Loucy (cell line): ENCODE measurements around the gene GPR146.

ENCODE experiments used
- H2AFZ ChIP-seq: fragments of 200-600 bp; sonication (generic); 2 replicates; pipeline ENCODE4 v1.6.0; 2016; ENCODE audit warnings: antibody characterized with exemption, mild to moderate bottlenecking, low read length, moderate library complexity
- H3F3A ChIP-seq: fragments of 200-600 bp; 2 replicates; pipeline ENCODE4 v1.6.0; 2016; ENCODE audit warnings: antibody characterized with exemption, low read depth, mild to moderate bottlenecking
- H3K27me3 ChIP-seq: fragments of 200-600 bp; sonication (generic); 2 replicates; pipeline ENCODE4 v1.6.1; 2014; ENCODE audit warnings: low read length, mild to moderate bottlenecking; ENCODE audit not compliant: insufficient read depth, poor library complexity, severe bottlenecking
- H3K36me3 ChIP-seq: fragments of 200-600 bp; sonication (generic); 2 replicates; pipeline ENCODE4 v1.6.1; 2016; ENCODE audit warnings: low read length; ENCODE audit not compliant: insufficient read depth
- H3K4me1 ChIP-seq: fragments of 200-600 bp; sonication (generic); 2 replicates; pipeline ENCODE4 v1.5.1; 2014; ENCODE audit warnings: low read length, mild to moderate bottlenecking; ENCODE audit not compliant: insufficient read depth, poor library complexity, severe bottlenecking
- H3K4me2 ChIP-seq: fragments of 200-600 bp; sonication (generic); 2 replicates; pipeline ENCODE4 v1.6.0; 2014; ENCODE audit warnings: antibody characterized with exemption, low read length, low read depth, mild to moderate bottlenecking; ENCODE audit not compliant: poor library complexity, severe bottlenecking
- H3K4me3 ChIP-seq: fragments of 200-600 bp; sonication (generic); 2 replicates; pipeline ENCODE4 v1.5.1; 2014; ENCODE audit warnings: low read length, mild to moderate bottlenecking, mixed read lengths; ENCODE audit not compliant: poor library complexity, severe bottlenecking
- H3K79me2 ChIP-seq: fragments of 200-600 bp; sonication (generic); 2 replicates; pipeline ENCODE4 v1.6.1; 2014; ENCODE audit warnings: low read length; ENCODE audit not compliant: insufficient read depth
- H3K9ac ChIP-seq: fragments of 200-600 bp; sonication (generic); 2 replicates; pipeline ENCODE4 v1.6.0; 2014; ENCODE audit warnings: mild to moderate bottlenecking, low read depth, low read length, moderate library complexity; ENCODE audit not compliant: poor library complexity, severe bottlenecking
- H3K9me2 ChIP-seq: fragments of 200-600 bp; sonication (generic); replicated peaks from 2 replicates; pipeline ENCODE4 v1.6.1; 2016; ENCODE audit warnings: low read depth, low read length, mixed read lengths
- H3K9me3 ChIP-seq: fragments of 200-600 bp; sonication (generic); 2 replicates; pipeline ENCODE4 v1.6.1; 2014; ENCODE audit warnings: mild to moderate bottlenecking, antibody characterized with exemption, low read length, low read depth; ENCODE audit not compliant: insufficient read depth
- H4K20me1 ChIP-seq: fragments of 200-600 bp; sonication (generic); 2 replicates; pipeline ENCODE4 v1.6.0; 2014; ENCODE audit warnings: antibody characterized with exemption, low read length, mild to moderate bottlenecking; ENCODE audit not compliant: insufficient read depth, poor library complexity, severe bottlenecking
- CTCF ChIP-seq: fragments of 200-600 bp; sonication (generic); conservative IDR thresholded peaks from 2 replicates; pipeline ENCODE4 v1.5.1; 2014; ENCODE audit warnings: mild to moderate bottlenecking, antibody characterized with exemption, low read length
- EZH2phosphoT487 ChIP-seq: fragments of 200-600 bp; IDR thresholded peaks from 2 replicates; pipeline ENCODE4 v1.6.1; 2018; ENCODE audit warnings: antibody characterized with exemption, mild to moderate bottlenecking, moderate library complexity, borderline replicate concordance

The GPR146 gene

GRCh38 chr7:1101563-1102431, 57.5 kb downstream of the GPR146 start:
- Histone ChIP-seq H2AFZ (no peak overlapping the region), H3K9me3 (no peaks in the 10 kb centered on the region), H4K20me1 (no peaks in the 10 kb centered on the region)

GRCh38 chr7:1103009-1103788, 58.9 kb downstream of the GPR146 start:
- no peak for TF ChIP-seq EZH2phosphoT487
- TF ChIP-seq CTCF, result no peak
- H2AFZ ChIP-seq, result no peak overlapping the region
- H3K9ac ChIP-seq, result no peak overlapping the region
- H3F3A ChIP-seq, result no peaks in the 10 kb centered on the region
- no peaks in the 10 kb centered on the region for H3K9me3 ChIP-seq
- H3K27me3 ChIP-seq, result no peaks in the 10 kb centered on the region
- no peaks in the 10 kb centered on the region for H3K36me3 ChIP-seq
- H3K4me1 ChIP-seq, result peaks cover 19% of the 10 kb centered on the region
- H3K4me3 ChIP-seq, result no peak overlapping the region
- H3K4me2 ChIP-seq, result no peak overlapping the region
- H3K79me2 ChIP-seq, result no peaks in the 10 kb centered on the region
- H3K9me2 ChIP-seq, result no peaks in the 10 kb centered on the region
- no peaks in the 10 kb centered on the region for H4K20me1 ChIP-seq

More at GRCh38 chr7:1101563-1102431, 57.5 kb downstream of the GPR146 start:
- no peaks in the 10 kb centered on the region for H3K79me2 ChIP-seq
- H3K4me2 ChIP-seq, result no peak overlapping the region
- no peak overlapping the region for H3K9ac ChIP-seq
- no peaks in the 10 kb centered on the region for H3F3A ChIP-seq
- H3K4me3 ChIP-seq, result no peak overlapping the region
- H3K27me3 ChIP-seq, result no peaks in the 10 kb centered on the region
- TF ChIP-seq CTCF (no peak), EZH2phosphoT487 (no peak)
- peaks cover 19% of the 10 kb centered on the region for H3K4me1 ChIP-seq
- no peaks in the 10 kb centered on the region for H3K36me3 ChIP-seq
- no peaks in the 10 kb centered on the region for H3K9me2 ChIP-seq

- Histone ChIP-seq H3K79me2 (no peaks in the 10 kb centered on the region), H4K20me1 (no peaks in the 10 kb centered on the region)
- TF ChIP-seq EZH2phosphoT487 (no peak), CTCF (no peak)
These were observed 59.6 kb downstream of the GPR146 start for GRCh38 chr7:1103789-1104515.

More at GRCh38 chr7:1103789-1104515, 59.6 kb downstream of the GPR146 start:
- Histone ChIP-seq H3K4me3 (no peak overlapping the region), H2AFZ (no peak overlapping the region), H3F3A (no peaks in the 10 kb centered on the region), H3K27me3 (no peaks in the 10 kb centered on the region), H3K9me2 (no peaks in the 10 kb centered on the region), H3K9me3 (no peaks in the 10 kb centered on the region), H3K9ac (peak overlapping the region; percentile 7), H3K4me1 (peaks cover 19% of the 10 kb centered on the region), H3K36me3 (no peaks in the 10 kb centered on the region), H3K4me2 (no peak overlapping the region)
